ENCODE data around the gene TCP10L. TPM values are rescaled to one million over a fixed set of nuclear protein-coding genes. Genes with fewer than 3 reads are reported as not detected.
"Not testable (repeated sequence)": the region's sequence is repeated elsewhere in the genome, so short reads cannot be mapped to it uniquely, and the experiment has no call there.

Gene TCP10L
- total RNA-seq, 1 donor from 2014 or later = 2.0 TPM

DNA sequence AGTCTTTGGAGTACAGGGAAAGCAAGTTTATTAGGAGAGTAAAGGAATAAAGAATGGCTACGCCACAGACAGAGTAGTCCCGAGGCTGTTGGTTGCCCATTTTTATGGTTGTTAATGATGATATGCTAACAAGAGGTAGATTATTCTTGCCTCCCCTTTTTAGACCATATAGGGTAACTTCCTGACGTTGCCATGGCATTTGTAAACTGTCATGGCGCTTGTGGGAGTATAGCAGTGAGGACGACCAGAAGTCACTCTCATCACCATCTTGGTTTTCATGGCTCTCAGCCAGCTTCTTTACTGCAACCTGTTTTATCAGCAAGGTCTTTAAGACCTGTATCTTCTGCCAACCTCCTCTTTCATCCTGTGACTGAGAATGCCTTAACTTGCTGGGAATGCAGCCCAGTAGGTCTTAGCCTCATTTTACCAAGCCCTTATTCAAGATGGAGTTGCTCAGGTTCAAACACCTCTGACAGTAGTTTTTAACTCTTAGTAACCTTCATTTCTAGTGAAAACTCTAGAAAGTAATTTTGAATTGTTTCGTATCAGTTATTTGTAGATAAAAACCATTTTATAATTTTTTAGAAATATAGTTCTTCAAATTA, 26.2 kb downstream of the TCP10L start:
- FAIRE-seq (no peak), DNase-seq (ENCODE audit: low spot score in 2 of 2) (no peak)

DNA sequence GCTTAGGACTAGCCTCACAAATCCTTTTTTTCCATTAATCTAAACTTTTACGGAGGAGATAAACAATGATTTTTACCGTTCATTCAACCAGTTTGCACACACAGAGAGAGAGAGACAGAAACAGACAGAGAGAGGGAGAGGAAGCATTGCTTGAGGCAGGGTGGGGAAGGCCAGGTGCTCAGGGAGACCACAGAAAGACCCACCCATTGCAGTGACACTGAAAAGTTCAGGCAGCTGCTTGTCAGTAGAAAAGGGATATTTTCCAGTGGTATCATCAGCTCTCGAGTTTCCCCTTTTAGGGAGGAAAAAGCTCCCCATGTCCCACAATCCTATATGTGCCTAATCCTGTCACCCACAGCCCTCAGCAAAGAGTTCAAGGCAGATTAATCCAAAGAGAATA, 27.2 kb downstream of the TCP10L start:
- FAIRE-seq (no peak), DNase-seq (ENCODE audit: low spot score in 2 of 2) (no peak)

GRCh38 chr21:32554832-32555638, 30.3 kb downstream of the TCP10L start:
- no peak for FAIRE-seq
- no peak for DNase-seq (ENCODE audit: low spot score in 2 of 2)

GRCh38 chr21:32549886-32550285, 35.4 kb downstream of the TCP10L start:
- FAIRE-seq (no peak), DNase-seq (ENCODE audit: low spot score in 2 of 2) (no peak)

DNA sequence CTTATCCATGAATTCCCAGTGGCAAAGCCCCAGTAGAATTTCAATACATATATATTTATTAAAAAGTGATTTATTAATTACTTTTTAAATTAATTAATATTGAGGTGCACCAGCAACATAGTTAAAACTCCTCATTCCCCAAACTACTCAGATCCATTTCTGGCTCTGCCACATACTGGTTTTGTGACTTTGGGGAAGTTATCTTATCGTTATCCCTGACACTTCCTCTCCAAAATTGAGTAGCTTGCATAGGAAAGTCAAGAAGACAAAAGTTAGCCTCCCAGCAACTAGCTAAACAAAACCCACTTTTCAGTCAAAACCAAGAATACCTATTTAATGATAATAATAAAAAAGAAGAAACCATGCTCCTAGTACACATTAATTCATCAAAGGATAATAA, 35.9 kb downstream of the TCP10L start:
- no peak for DNase-seq (ENCODE audit: low spot score in 2 of 2)
- no peak for FAIRE-seq

DNA sequence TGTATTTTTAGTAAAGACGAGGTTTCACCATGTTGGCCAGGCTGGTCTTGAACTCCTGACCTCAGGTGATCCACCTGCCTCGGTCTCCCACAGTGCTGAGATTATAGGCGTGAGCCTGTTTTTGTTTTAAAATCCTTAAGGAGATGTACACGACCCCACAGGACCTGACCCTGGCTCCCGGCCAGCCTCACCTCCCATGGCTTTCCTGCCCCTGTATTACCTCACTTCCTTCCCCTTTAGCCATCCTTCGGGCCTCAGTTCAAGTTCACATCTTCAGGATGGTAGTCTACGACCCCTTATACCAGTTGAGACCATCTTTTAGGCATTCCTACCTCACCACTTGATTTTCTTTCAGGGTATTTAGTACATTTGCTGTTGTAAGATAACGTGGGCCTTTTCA, 36.3 kb downstream of the TCP10L start:
- DNase-seq (ENCODE audit: low spot score in 2 of 2) (no peak), FAIRE-seq (no peak)

GRCh38 chr21:32547018-32547417, 38.3 kb downstream of the TCP10L start:
- DNase-seq (ENCODE audit: low spot score in 2 of 2) (no peak), FAIRE-seq (no peak)

DNA sequence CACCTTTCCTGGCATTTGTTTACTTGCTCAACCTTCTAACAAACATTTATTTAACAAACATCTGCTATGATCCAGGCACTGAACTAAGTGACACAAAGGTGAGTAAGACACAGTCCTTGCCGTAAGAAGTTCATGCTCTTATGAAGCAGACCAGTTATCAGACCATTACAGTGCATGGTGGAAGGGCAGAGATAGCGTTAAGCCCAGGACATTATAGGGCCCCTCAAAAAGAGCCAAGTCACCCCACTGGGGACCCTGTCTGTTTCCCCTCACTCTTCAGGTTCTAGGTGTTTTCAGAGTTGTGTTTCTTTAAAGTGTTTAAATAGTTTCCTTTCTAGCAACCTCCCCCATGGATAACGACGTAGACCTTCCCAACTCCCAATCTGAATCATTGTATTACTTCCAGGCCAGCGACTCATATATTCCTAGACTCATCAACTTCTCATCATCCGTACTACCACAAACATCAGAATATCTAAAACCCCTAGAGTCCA, 39.3 kb downstream of the TCP10L start:
- DNase-seq (ENCODE audit: low spot score in 2 of 2) (no peak), FAIRE-seq (no peak)

DNA sequence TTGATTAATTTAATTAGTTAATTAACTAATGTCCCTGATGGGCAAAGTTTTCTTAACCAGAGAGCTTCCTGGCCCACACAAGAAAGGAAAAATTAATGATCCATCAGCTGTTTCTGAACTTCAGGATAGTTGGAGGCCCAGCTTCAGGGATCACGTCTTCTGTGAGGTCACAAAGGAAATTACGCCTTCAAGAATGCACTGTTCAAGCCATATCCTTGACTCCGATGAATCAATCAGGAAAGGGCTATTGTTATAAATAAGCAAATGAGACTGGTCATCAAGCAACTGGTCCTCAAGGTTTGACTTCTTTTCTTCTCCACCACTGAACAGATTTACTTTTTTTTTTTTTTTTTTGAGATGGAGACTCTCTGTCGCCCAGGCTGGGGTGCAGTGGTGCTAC, 40.6 kb downstream of the TCP10L start:
- FAIRE-seq (no peak), DNase-seq (ENCODE audit: low spot score in 2 of 2) (no peak)

DNA sequence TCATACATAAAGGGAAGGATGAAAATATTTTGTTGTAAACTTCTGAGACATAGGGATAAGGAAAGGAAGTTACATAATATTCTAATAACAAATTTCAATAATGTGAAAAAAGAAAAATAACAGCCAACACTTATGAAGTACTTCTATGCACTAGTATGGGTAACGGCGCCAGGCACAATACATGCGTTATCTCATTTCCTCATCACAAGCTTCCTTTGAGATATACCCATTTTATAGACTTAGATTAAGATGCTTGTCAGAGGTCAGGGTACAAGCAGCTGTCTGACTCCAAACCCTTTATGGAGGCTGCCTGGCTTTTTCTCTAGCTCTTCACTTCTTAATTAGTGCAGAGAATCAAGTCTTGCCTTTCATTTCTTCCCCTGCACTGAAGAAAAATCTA, 41.3 kb downstream of the TCP10L start:
- FAIRE-seq (no peak), DNase-seq (ENCODE audit: low spot score in 2 of 2) (no peak)

DNA sequence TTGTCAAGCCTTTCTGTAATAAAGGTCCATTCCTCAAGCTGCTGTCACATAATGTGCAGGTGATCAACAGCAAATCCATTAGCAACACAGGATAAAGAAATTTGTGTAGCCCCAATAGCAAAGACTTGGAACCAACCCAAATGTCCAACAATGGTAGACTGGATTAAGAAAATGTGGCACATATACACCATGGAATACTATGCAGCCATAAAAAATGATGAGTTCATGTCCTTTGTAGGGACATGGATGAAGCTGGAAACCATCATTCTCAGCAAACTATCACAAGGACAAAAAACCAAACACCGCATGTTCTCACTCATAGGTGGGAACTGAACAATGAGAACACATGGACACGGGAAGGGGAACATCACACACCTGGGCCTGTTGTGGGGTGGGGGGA, 42.3 kb downstream of the TCP10L start:
- FAIRE-seq; DNase-seq (ENCODE audit: low spot score in 2 of 2): not testable (repeated sequence)

DNA sequence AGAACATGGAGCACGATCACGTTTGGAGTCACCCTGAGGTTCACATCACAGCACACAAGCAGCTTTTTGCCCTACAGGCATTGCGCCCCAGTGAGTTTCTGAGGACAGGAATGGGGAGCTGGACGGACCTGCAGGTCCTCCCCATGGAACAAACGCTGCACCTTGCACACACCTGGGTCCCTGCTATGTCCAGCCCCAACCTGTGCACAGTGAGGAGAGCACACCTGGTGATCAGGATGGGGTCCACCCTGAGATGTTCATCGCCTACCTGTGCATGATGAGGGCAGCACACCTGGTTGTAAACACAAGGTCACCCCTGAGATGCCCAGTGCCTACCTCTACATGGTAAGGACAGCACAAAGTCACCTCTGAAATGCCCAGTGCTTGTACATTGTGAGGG, 45.9 kb downstream of the TCP10L start:
- DNase-seq (ENCODE audit: low spot score in 2 of 2) (no peak), FAIRE-seq (no peak)

- no peak for DNase-seq (ENCODE audit: low spot score in 2 of 2)
- FAIRE-seq = no peak
Measured at GRCh38 chr21:32538147-32538792, 47.1 kb downstream of the TCP10L start.

DNA sequence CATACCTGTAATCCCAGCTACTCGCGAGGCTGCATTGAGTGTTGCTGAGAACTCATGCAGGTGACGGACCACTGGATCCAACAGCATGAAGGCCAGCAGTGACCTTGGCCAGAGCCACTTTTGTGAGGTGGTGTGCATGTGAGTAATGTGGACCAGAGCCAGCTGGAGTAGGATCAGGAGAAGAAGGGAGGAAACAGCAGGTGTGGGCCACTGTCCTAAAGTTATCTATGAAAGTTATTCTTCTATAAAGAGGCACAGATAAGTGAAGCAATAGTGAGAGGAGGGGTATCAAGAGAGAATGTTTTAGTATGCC, 47.8 kb downstream of the TCP10L start:
- DNase-seq (ENCODE audit: low spot score in 2 of 2) (no peak), FAIRE-seq (no peak)

DNA sequence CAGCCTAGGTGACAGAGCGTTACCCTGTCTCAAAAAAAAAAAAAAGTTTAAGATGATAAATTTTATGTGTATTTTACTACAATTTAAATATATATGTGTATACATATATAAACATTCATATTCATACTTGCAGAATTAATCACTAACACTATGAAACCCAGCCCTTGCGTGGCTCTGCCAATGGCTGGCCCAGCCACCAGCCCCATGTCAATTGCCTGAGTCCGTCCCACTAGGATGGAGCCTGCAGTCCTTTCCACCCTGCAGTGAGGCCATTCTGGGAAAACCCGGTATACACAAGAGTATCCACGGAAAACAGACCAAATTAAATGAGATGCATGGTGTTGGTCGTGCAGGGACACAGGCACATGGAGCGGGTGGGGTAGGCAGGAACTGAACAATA, 49.7 kb downstream of the TCP10L start:
- no peak for DNase-seq (ENCODE audit: low spot score in 2 of 2)
- no peak for FAIRE-seq

DNA sequence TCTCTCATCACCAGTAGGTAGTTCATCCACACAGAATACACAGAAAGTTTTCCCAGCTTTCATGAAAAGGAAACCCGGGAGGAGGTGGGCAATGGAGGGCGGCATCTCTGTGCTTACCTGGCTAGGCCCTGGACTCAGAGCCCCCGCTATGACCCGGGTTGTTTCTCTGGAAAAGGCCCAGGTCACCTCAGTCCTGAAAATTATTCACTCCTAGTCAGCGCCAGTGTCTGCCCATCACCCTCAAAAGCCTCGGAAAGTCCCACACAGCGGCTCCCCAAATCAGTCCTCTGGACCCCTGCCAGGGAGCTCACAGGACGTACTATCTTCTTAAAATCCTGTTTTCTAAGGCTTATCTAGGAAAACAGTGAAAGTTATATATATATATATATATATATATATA, 51.2 kb downstream of the TCP10L start:
- FAIRE-seq (no peak), DNase-seq (ENCODE audit: low spot score in 2 of 2) (no peak)

DNA sequence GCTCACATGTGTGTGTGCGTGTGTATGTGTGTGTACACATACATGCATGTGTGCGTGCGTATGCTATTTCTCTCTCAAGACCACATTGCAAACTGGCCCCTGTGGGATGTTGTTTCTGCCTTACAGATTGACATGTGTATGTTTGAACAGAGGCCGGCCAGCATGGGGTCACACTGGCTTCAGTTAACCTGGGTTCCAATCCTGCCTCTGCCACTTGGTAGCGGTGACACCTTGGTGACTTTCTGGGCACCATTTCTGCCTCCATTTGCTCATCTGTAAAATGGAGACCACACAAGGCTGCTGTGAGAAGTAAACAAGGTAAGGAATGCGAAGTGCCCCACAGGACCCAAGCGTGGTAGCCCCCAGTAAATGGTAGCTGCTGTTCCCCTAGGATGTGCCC, 51.7 kb downstream of the TCP10L start:
- FAIRE-seq (no peak), DNase-seq (ENCODE audit: low spot score in 2 of 2) (no peak)

GRCh38 chr21:32533053-32533452, 52.3 kb downstream of the TCP10L start:
- no peak for FAIRE-seq
- DNase-seq (ENCODE audit: low spot score in 2 of 2) = no peak

- no peak for FAIRE-seq
Measured at GRCh38 chr21:32532636-32533035, 52.7 kb downstream of the TCP10L start.

DNA sequence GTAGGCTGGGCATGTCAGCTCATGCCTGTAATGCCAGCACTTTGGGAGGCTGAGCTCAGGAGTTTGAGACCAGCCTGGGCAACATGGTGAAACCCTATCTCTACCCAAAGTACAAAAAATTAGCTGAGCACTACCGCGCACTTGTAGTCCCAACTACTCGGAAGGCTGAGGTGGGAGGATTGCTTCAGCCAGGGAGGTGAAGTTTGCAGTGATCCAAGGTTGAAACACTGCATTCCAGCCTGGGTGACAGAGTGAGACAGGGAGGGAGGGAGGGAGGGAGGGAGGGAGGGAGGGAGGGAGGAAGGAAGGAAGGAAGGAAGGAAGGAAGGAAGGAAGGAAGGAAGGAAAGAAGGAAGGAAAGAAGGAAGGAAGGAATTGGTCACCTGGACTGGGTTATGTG, 53.8 kb downstream of the TCP10L start:
- not testable (repeated sequence) for DNase-seq (ENCODE audit: low spot score in 2 of 2); FAIRE-seq

More at GRCh38 chr21:32532636-32533035, 52.7 kb downstream of the TCP10L start:
- no peak for DNase-seq (ENCODE audit: low spot score in 2 of 2)

DNA sequence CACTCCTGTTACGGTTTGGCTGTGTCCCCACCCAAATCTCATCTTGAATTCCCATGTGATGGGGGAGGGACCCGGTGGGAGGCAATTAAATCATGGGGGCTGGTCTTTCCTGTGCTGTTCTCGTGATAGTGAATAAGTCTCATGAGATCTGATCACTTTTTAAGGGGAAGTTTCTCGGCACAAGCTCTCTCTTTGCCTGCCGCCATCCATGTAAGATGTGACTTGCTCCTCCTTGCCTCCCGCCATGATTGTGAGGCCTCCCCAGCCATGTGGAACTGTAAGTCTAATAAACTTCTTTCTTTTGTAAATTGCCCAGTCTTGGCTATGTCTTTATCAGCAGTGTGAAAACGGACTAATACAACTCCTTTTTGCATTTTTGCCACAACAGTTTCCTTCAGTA, 54.5 kb downstream of the TCP10L start:
- FAIRE-seq; DNase-seq (ENCODE audit: low spot score in 2 of 2): not testable (repeated sequence)

DNA sequence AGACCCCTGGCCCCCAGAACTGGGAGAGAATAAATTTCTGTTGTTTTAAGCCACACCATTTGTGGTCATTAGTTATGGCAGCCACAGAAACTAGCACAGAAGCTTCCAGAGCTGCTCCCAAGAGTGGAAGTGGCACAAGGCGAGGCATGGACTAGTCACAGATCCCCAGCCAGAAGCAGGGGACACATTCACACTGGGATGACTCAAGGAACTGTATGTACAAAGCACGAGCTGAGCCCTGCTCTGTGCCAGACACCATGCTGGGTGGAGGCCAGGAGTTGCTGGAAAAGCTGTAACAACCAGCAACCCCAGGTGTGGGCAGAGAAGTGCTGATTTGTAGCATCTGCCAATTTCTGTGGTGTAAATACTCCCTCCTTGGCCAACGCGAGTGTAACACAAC, 55.6 kb downstream of the TCP10L start:
- no peak for DNase-seq (ENCODE audit: low spot score in 2 of 2)
- no peak for FAIRE-seq
